WTC11 (cell line): ENCODE measurements around the gene STKLD1. TPM values are rescaled to one million over a fixed set of nuclear protein-coding genes. Genes with fewer than 3 reads are reported as not detected.

Experiments
- ATAC-seq: fragments of 200-7000 bp; cut with Tn5 transposase; 2 replicates; pipeline ENCODE4 v1.10.0; 2021; ENCODE audit warnings: mild to moderate bottlenecking, moderate library complexity
- CTCF ChIA-PET: fragments of 300-600 bp; sonication (Branson Sonifier 250); formaldehyde crosslinking; loops from one replicate; lab custom pipeline; 2021; ENCODE audit warnings: antibody characterized with exemption; lab: Charles Lee
- POLR2A ChIA-PET: fragments of 350-600 bp; sonication (Branson Sonifier 250); formaldehyde crosslinking; loops from one replicate; lab custom pipeline; 2021; ENCODE audit warnings: antibody characterized with exemption; lab: Charles Lee
- DNase-seq: peaks from one replicate; pipeline ENCODE4 v3.0.0; 2021; ENCODE audit warnings: low spot score
- H3K27ac Mint-ChIP-seq: 2 replicates; pipeline ENCODE4 v1.8.0; 2021; ENCODE audit warnings: mixed read lengths
- H3K27me3 Mint-ChIP-seq: 2 replicates; pipeline ENCODE4 v1.8.0; 2021; ENCODE audit warnings: low read depth, mild to moderate bottlenecking, moderate library complexity, mixed read lengths
- H3K36me3 Mint-ChIP-seq: 2 replicates; pipeline ENCODE4 v1.8.0; 2021; ENCODE audit warnings: mixed read lengths
- H3K4me1 Mint-ChIP-seq: 2 replicates; pipeline ENCODE4 v1.8.0; 2022; ENCODE audit warnings: mixed read lengths
- H3K4me3 Mint-ChIP-seq: 2 replicates; pipeline ENCODE4 v1.8.0; 2021; ENCODE audit warnings: mild to moderate bottlenecking, moderate library complexity, mixed read lengths
- H3K9me3 Mint-ChIP-seq: 2 replicates; pipeline ENCODE4 v1.8.0; 2021; ENCODE audit warnings: mixed read lengths
- GABPB1 ChIP-seq: sonication (generic); formaldehyde crosslinking; IDR thresholded peaks from 2 replicates; pipeline ENCODE4 v1.8.1; 2023; ENCODE audit warnings: mild to moderate bottlenecking, missing genetic modification reagents
- GTF2I ChIP-seq: fragments of 250-450 bp; sonication (Bioruptor Pico); conservative IDR thresholded peaks from 2 replicates; pipeline ENCODE4 v1.4.0; 2021; ENCODE audit warnings: mild to moderate bottlenecking
- JUN ChIP-seq: sonication (generic); formaldehyde crosslinking; IDR thresholded peaks from 2 replicates; pipeline ENCODE4 v1.8.0; 2023; ENCODE audit warnings: mild to moderate bottlenecking, missing genetic modification reagents
- NR1H2 ChIP-seq: sonication (generic); formaldehyde crosslinking; IDR thresholded peaks from 2 replicates; pipeline ENCODE4 v1.9.0; 2021; ENCODE audit warnings: mild to moderate bottlenecking, moderate library complexity, missing genetic modification reagents
- NR3C1 ChIP-seq: sonication (generic); formaldehyde crosslinking; conservative IDR thresholded peaks from 2 replicates; pipeline ENCODE4 v1.8.1; 2023; ENCODE audit warnings: low read depth, mild to moderate bottlenecking, missing genetic modification reagents
- total RNA-seq: library from RNA; stranded (reverse); gene quantifications from 3 replicates; pipeline ENCODE4 v1.2.3, GENCODE V29; 2021
- TF ChIP-seq, protein P1 (sequence below): sonication (generic); formaldehyde crosslinking; IDR thresholded peaks from 2 replicates; pipeline ENCODE4 v1.8.1; 2023; ENCODE audit warnings: mild to moderate bottlenecking, missing genetic modification reagents
- TF ChIP-seq, protein P2 (sequence below): sonication (generic); formaldehyde crosslinking; IDR thresholded peaks from 2 replicates; pipeline ENCODE4 v1.8.0; 2023; ENCODE audit warnings: missing genetic modification reagents
- TF ChIP-seq, protein P3 (sequence below): sonication (generic); formaldehyde crosslinking; IDR thresholded peaks from 2 replicates; pipeline ENCODE4 v1.8.0; 2023; ENCODE audit warnings: mild to moderate bottlenecking, missing genetic modification reagents
- TF ChIP-seq, protein P4 (sequence below): sonication (generic); formaldehyde crosslinking; IDR thresholded peaks from 2 replicates; pipeline ENCODE4 v1.8.1; 2023; ENCODE audit warnings: mild to moderate bottlenecking, missing genetic modification reagents, borderline replicate concordance
- TF ChIP-seq, protein P5 (sequence below): sonication (generic); formaldehyde crosslinking; IDR thresholded peaks from 2 replicates; pipeline ENCODE4 v1.8.1; 2022; ENCODE audit warnings: mild to moderate bottlenecking, moderate library complexity, missing genetic modification reagents
- TF ChIP-seq, protein P6 (sequence below): sonication (generic); formaldehyde crosslinking; IDR thresholded peaks from 2 replicates; pipeline ENCODE4 v1.8.0; 2023; ENCODE audit warnings: missing genetic modification reagents, mild to moderate bottlenecking, borderline replicate concordance

The STKLD1 gene
- total RNA-seq, 1 experiment from 2014 or later = 0.98 TPM

DNA sequence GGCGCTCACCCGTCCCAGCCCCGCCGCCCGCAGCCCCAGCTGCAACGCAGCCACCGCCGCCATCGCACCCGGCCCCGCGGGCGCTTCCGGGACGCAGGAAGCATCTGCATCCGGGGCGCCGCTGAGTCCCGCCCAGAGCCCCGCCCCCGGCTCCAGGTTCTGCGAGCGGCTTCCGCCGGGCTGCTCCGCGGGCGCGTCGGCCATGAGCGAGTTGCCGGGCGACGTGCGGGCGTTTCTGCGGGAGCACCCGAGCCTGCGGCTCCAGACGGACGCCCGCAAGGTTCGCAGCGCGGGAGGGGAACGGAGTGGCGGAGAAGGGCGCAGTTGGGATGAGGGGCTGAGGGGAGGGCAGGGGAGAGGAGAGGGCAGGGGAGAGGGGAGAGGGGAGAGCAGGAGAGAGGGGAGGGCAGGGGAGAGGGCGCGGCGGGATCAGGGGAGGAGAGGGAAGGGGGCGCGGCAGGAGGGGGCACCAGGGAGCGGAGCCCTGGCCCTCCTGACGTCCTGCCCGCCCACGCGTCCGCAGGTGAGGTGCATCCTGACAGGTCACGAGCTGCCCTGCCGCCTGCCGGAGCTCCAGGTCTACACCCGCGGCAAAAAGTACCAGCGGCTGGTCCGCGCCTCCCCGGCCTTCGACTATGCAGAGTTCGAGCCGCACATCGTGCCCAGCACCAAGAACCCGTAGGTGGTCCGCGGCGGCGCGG, 19.6 kb upstream of the STKLD1 start, which contains the start of the genes SURF1 and SURF2 (continued):
- TF ChIP-seq, protein P1, sequence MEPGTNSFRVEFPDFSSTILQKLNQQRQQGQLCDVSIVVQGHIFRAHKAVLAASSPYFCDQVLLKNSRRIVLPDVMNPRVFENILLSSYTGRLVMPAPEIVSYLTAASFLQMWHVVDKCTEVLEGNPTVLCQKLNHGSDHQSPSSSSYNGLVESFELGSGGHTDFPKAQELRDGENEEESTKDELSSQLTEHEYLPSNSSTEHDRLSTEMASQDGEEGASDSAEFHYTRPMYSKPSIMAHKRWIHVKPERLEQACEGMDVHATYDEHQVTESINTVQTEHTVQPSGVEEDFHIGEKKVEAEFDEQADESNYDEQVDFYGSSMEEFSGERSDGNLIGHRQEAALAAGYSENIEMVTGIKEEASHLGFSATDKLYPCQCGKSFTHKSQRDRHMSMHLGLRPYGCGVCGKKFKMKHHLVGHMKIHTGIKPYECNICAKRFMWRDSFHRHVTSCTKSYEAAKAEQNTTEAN (CRISPR knock-in tag) = 0 out of 2 replicates have a peak, but pooled peaks have one; percentile 31

DNA sequence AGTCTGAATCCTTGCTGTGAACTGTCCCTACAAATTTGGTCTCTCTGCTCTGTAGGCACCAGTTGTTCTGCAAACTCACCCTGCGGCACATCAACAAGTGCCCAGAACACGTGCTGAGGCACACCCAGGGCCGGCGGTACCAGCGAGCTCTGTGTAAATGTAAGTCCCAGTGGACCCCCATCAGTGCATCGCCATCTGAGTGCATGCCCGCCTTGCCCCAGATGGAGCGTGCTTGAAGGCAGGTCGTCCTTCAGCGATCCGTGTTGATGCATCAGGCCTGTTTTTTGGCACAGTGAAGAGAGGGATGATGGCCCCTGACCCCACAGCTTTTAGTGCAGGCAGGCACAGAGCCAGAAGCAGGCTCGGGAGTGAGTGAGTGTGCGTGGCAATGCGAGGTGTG, 18.5 kb upstream of the STKLD1 start:
- TF ChIP-seq JUN (no peak), GABPB1 (CRISPR knock-in tag) (no peak)
- TF ChIP-seq, protein P2, sequence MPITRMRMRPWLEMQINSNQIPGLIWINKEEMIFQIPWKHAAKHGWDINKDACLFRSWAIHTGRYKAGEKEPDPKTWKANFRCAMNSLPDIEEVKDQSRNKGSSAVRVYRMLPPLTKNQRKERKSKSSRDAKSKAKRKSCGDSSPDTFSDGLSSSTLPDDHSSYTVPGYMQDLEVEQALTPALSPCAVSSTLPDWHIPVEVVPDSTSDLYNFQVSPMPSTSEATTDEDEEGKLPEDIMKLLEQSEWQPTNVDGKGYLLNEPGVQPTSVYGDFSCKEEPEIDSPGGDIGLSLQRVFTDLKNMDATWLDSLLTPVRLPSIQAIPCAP = no peak
- TF ChIP-seq, protein P3, sequence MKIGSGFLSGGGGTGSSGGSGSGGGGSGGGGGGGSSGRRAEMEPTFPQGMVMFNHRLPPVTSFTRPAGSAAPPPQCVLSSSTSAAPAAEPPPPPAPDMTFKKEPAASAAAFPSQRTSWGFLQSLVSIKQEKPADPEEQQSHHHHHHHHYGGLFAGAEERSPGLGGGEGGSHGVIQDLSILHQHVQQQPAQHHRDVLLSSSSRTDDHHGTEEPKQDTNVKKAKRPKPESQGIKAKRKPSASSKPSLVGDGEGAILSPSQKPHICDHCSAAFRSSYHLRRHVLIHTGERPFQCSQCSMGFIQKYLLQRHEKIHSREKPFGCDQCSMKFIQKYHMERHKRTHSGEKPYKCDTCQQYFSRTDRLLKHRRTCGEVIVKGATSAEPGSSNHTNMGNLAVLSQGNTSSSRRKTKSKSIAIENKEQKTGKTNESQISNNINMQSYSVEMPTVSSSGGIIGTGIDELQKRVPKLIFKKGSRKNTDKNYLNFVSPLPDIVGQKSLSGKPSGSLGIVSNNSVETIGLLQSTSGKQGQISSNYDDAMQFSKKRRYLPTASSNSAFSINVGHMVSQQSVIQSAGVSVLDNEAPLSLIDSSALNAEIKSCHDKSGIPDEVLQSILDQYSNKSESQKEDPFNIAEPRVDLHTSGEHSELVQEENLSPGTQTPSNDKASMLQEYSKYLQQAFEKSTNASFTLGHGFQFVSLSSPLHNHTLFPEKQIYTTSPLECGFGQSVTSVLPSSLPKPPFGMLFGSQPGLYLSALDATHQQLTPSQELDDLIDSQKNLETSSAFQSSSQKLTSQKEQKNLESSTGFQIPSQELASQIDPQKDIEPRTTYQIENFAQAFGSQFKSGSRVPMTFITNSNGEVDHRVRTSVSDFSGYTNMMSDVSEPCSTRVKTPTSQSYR (CRISPR knock-in tag) = no peak
- TF ChIP-seq, protein P4, sequence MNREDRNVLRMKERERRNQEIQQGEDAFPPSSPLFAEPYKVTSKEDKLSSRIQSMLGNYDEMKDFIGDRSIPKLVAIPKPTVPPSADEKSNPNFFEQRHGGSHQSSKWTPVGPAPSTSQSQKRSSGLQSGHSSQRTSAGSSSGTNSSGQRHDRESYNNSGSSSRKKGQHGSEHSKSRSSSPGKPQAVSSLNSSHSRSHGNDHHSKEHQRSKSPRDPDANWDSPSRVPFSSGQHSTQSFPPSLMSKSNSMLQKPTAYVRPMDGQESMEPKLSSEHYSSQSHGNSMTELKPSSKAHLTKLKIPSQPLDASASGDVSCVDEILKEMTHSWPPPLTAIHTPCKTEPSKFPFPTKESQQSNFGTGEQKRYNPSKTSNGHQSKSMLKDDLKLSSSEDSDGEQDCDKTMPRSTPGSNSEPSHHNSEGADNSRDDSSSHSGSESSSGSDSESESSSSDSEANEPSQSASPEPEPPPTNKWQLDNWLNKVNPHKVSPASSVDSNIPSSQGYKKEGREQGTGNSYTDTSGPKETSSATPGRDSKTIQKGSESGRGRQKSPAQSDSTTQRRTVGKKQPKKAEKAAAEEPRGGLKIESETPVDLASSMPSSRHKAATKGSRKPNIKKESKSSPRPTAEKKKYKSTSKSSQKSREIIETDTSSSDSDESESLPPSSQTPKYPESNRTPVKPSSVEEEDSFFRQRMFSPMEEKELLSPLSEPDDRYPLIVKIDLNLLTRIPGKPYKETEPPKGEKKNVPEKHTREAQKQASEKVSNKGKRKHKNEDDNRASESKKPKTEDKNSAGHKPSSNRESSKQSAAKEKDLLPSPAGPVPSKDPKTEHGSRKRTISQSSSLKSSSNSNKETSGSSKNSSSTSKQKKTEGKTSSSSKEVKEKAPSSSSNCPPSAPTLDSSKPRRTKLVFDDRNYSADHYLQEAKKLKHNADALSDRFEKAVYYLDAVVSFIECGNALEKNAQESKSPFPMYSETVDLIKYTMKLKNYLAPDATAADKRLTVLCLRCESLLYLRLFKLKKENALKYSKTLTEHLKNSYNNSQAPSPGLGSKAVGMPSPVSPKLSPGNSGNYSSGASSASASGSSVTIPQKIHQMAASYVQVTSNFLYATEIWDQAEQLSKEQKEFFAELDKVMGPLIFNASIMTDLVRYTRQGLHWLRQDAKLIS = no peak
- ChIA-PET POLR2A (interaction anchor here (0.8 to 1.7 kb wide), 3 partner anchors 10 to 16 kb away, joined by 3 to 7 read pairs (median 4); partner anchors contain the start of genes MED22 and RPL7A), CTCF (interaction anchor here (1.3 to 7.9 kb wide), 7 partner anchors 10 to 169 kb away, joined by 4 to 74 read pairs (median 6); partner anchors contain the start of genes MED22, RPL7A and SLC2A6)
- Mint-ChIP-seq H3K4me1 (peaks cover 17% of the 10 kb centered on the region), H3K27ac (peak overlapping the region; percentile 78; the same call in 1 of the 2 replicates), H3K4me3 (peak overlapping the region; percentile 77), H3K27me3 (no peaks in the 10 kb centered on the region), H3K9me3 (no peaks in the 10 kb centered on the region), H3K36me3 (peaks cover 30% of the 10 kb centered on the region)
- no peak for DNase-seq
- ATAC-seq = no peak

DNA sequence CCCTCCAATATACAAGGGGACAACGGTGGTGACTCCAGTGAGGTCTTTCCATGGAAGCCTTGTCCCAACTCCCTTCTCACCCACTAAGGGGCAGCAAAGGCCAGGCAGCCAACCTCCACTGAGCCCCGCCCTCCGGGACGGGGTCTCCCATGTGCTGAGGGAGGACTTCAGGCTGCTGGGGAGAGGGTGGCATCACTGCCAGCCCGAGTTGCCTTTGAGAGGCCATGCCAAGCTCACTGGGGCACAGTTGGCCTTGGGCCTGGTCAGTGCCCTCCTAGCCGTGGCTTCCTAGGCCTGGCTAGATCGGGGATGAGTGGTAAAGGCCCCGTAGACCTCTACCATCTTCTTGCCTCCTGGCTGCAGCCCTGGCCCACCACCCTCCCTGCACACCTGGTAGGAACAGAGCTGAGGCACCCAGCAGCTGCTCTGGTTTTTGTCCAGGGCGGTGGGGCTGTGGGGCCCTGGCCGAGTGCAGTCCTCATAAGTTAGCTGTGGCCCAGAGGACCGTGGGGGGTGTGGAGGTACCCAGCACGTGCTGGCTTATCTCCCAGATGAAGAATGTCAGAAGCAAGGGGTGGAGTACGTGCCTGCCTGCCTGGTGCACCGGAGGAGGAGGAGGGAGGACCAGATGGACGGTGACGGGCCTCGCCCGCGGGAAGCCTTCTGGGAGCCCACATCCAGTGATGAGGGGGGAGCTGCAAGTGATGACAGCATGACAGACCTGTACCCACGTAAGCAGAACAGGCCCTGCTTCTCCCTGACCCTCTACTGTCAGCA, 16.6 kb upstream of the STKLD1 start:
- ATAC-seq = peak; percentile 38
- ChIA-PET POLR2A (no interaction called here), CTCF (interaction anchor here (1.2 to 1.4 kb wide), 2 partner anchors 17 to 18 kb away, joined by 3 to 7 read pairs; no protein-coding TSS in a partner anchor)
- H3K9me3 Mint-ChIP-seq = no peaks in the 10 kb centered on the region
- peaks cover 45% of the 10 kb centered on the region for H3K36me3 Mint-ChIP-seq
- no peak overlapping the region for H3K27ac Mint-ChIP-seq
- peak; percentile 56 for DNase-seq
- H3K27me3 Mint-ChIP-seq = no peaks in the 10 kb centered on the region
- H3K4me1 Mint-ChIP-seq = peaks cover 16% of the 10 kb centered on the region
- 0 out of 2 replicates have a peak overlapping the region, but pooled peaks have one; percentile 4 for H3K4me3 Mint-ChIP-seq
- TF ChIP-seq NR3C1 (CRISPR knock-in tag) (no peak), GTF2I (CRISPR knock-in tag) (no peak), NR1H2 (CRISPR knock-in tag) (no peak)
- TF ChIP-seq, protein P2 = no peak
- TF ChIP-seq, protein P5, sequence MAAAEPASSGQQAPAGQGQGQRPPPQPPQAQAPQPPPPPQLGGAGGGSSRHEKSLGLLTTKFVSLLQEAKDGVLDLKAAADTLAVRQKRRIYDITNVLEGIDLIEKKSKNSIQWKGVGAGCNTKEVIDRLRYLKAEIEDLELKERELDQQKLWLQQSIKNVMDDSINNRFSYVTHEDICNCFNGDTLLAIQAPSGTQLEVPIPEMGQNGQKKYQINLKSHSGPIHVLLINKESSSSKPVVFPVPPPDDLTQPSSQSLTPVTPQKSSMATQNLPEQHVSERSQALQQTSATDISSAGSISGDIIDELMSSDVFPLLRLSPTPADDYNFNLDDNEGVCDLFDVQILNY (CRISPR knock-in tag) = no peak
- TF ChIP-seq, protein P1 (CRISPR knock-in tag) = no peak
- TF ChIP-seq, protein P6, sequence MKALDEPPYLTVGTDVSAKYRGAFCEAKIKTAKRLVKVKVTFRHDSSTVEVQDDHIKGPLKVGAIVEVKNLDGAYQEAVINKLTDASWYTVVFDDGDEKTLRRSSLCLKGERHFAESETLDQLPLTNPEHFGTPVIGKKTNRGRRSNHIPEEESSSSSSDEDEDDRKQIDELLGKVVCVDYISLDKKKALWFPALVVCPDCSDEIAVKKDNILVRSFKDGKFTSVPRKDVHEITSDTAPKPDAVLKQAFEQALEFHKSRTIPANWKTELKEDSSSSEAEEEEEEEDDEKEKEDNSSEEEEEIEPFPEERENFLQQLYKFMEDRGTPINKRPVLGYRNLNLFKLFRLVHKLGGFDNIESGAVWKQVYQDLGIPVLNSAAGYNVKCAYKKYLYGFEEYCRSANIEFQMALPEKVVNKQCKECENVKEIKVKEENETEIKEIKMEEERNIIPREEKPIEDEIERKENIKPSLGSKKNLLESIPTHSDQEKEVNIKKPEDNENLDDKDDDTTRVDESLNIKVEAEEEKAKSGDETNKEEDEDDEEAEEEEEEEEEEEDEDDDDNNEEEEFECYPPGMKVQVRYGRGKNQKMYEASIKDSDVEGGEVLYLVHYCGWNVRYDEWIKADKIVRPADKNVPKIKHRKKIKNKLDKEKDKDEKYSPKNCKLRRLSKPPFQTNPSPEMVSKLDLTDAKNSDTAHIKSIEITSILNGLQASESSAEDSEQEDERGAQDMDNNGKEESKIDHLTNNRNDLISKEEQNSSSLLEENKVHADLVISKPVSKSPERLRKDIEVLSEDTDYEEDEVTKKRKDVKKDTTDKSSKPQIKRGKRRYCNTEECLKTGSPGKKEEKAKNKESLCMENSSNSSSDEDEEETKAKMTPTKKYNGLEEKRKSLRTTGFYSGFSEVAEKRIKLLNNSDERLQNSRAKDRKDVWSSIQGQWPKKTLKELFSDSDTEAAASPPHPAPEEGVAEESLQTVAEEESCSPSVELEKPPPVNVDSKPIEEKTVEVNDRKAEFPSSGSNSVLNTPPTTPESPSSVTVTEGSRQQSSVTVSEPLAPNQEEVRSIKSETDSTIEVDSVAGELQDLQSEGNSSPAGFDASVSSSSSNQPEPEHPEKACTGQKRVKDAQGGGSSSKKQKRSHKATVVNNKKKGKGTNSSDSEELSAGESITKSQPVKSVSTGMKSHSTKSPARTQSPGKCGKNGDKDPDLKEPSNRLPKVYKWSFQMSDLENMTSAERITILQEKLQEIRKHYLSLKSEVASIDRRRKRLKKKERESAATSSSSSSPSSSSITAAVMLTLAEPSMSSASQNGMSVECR (CRISPR knock-in tag) = no peak
